NOMO-1 (cell line): ENCODE measurements around the gene USP48.
A peak's percentile ranks its signal among the peaks of the same experiment; 100 is the strongest.
"Not testable (repeated sequence)": the region's sequence is repeated elsewhere in the genome, so short reads cannot be mapped to it uniquely, and the experiment has no call there.

Source experiments
- DNase-seq, 2 experiments: peaks; one replicate each; lab custom pipeline; 2025; ENCODE audit not compliant: unreplicated experiment in 2 of 2; lab: John Stamatoyannopoulos, UW

USP48 gene

DNA sequence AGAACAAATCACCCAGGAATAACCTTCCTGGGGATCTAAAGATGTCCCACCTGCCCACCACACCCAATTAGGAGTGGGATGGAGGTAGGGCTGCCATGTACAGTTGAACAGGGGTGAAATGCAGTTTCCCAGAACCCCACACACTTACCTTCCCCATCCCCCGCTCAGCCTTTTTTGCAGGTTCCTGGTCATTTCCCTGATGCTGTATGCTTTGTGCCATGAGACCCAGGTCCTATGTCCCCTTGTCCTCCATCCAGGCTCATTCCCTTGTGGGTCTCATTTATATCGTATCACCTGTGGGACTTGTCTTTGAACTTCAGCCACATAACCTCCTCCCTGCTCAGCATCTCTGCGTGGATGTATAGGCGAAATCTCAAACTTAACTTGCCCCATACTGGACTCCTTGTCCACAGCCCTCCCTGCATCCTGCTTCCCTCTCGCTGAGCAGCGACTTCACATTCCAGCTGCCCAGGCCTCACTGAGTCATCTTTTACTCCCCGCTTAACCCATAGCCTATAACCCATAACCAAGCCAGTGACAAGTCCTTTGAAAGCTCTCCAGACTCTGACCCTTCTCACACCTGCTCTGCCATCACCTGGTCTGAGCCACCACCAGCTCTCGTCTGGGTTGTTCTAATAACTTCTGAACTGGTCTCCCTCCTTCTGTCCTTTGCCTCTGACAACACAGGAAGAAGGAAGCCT is 33.8 kb upstream of the USP48 start:
- no peak for DNase-seq

DNA sequence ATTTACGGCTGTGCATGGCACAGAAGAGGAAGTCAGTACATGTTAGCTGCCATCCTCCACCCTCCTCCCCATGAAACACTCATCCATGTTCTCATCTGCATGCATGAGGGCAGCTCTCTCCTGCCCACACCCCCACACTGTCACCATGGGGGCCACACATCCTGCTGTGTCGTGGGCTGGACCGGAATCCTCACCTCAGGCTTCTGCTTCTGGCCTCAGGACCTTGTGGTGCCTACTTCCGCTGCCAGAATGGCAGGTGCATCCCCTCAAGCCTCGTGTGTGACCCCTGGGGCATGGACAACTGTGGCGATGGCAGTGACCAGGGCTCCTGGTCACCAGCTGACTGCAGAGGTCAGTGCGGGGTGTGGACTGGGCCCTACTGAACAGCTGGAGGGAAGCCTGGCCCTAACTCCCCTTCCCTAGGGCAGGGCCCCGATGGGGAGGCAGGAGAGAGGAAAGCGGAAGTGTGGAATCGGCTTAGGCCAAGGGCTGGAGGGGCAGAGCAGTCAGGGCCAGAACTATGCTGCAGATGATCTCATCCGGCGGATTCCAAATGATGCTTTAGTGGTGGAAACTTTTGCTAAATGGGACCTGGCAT is 32.9 kb upstream of the USP48 start:
- no peak for DNase-seq

DNA sequence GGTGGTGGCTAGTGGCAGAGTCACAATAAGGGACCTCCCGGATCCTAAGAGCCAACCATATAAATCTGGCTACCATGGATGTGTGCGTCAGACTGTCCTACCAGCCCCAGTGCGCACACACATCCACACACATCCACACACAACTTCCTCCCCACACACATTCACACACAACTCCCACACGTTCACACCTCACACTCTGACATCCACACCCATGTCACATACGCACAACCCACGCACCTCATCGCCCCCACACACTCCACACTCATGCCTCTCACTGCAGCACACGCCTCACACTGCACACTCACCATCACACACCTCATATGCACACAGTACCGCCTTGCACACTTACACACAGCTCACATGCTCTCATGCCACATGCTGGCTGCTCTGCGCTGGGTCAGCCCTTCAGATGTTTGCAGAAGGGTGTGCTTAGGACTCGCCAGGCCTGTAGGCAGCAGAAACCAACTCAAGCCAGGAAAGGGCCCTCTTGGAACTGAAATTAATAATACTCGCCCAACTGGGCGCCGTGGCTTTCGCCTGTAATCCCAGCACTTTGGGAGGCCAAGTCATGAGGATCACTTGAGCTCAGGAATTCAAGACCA is 32.1 kb upstream of the USP48 start:
- DNase-seq: no peak

DNA sequence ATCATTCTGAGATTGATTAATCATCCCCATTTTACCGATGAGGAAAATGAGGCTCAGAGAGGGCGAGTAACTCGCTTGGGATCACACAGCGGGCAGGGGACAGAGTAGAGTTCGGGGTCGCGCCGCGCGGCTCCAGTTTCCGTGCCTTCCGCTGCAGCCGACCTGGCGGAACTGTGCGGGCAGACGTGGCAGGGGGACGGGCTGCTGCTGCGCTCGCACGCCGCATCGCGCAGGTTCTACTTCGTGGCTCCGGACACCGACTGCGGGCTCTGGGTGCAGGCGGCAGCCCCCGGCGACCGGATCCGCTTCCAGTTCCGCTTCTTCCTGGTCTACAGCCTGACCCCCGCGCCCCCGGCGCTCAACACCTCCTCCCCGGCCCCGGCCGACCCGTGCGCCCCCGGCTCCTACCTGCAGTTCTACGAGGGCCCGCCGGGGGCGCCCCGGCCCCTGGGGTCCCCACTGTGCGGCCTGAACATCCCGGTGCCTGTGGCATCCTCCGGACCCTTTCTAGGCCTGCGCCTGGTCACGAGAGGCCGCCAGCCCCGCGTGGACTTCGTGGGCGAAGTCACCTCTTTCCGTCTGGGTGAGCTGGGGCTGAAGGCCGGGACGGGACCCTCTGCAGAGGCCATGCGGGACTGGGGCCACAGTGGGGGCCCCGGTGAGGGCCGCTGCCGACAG is 31.4 kb upstream of the USP48 start:
- DNase-seq: peak; percentile 26 to 28

DNA sequence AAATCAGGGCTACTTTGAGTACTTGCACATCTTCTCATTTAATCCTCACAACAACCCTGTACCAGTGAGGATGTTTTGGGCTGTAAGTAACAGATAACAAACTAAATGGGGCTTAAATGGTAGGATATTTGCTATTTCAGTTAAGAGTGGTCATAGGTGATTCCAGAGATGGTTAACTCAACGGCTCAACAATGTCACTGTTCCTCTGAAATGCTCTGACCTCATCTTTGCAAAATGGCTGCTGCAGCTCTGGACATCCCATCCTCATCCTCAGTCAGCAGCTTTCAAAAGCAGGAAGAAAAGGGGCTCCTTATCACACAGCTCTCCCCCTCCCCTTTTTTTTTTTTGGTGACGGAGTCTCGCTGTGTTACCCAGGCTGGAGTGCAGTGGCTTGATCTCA is 30.6 kb upstream of the USP48 start:
- no peak for DNase-seq

DNA sequence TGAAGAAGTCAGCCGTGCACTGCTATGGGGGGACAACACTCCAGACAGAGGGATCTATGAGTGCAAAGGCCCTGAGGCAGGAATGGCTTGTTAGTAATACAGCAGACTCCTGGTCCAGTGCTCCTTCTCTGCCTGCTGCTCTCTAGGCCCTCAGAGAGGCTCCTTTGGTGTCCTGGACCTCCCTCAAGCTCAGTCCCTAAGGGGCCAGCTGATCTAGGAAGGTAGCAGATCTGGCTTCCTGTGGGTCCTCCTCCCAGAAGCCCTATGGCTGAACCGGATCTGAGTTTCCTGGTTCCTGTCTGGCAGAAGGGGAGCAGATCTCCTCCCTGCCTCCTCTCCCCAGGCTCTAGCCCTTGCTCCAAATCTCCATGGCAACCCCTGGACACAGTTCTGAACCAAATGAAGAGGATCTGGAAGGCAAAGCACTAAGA is 28.9 kb upstream of the USP48 start, which contains the start of gene LDLRAD2:
Gene LDLRAD2 (plus strand): TSS at position 391 of the 431 bp plus-strand sequence. CDS start 187 bp downstream, outside the sequence.
- DNase-seq: no peak

DNA sequence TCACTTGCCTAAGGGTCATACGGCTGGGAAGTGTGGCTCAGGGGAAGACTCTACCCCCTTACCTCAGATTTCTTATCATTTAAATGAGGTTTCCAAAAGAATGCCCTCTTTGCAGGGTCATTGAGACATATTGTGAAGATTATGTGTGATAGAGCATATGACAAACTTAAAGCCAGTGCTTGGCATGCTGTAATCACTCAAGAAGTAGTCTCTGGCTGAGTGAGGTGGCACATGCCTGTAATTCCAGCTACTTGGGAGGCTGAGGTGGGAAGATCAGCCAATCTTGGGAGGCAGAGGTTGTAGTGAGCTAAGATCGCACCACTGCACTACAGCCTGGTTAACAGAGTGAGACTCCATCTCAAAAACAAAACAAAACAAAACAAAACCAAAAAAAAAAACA is 21.6 kb upstream of the USP48 start:
- DNase-seq: no peak

DNA sequence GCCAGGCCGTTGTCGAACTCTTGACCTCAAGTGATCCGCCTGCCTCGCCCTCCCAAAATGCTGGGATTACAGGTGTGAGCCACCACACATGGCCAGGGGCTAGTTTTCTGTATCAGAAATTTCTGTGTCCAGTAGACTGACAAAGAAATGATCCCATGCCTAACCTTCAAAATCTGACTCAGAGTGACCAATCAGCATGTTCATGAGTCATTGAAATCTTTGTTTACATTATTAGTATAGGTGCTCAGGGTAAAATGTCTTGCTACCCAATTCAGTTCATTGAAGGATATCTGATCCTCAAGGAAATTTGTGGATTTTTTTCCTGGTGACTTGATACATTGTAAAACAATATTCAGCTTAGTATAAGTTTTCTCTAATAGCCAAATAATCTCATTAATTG is 18.2 kb upstream of the USP48 start:
- no peak for DNase-seq

DNA sequence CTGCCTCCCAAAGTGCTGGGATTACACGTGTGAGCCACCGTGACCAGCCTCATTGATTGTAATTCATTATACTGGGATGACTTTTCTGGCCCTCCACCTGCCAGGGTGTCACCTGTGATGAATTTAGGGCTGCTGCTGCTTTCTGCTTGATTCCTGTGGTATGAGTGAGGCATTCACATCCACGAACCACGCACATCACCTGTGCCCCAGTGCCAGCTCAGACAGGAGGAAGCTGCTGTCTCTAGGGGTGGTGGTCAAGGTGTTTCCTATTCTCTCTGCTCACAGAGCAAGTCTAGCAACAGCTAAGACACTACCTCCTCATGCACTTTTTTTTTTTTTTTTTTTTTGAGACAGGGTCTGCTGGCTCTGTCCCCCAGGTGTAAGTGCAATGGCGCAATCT is 16.8 kb upstream of the USP48 start:
- DNase-seq: no peak

DNA sequence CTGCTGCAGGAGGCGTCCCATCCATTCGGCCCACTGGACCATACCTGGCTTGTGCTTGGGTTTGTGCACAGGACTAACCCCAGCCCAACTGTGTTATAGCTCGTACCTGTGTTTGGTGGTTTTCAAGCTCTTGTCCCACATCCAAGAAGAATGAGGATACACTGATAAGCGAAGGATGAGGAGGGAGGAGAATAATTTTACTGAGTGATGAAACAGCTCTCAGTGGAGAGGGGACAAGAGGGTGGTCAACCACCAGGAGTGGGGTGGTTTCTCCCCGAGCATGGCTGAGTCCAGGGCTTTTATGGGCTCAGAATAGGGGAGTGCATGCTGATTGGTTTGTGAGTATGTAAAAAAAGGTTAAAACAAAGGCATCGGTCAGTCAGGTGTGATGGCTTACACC is 12.1 kb upstream of the USP48 start:
- no peak for DNase-seq

DNA sequence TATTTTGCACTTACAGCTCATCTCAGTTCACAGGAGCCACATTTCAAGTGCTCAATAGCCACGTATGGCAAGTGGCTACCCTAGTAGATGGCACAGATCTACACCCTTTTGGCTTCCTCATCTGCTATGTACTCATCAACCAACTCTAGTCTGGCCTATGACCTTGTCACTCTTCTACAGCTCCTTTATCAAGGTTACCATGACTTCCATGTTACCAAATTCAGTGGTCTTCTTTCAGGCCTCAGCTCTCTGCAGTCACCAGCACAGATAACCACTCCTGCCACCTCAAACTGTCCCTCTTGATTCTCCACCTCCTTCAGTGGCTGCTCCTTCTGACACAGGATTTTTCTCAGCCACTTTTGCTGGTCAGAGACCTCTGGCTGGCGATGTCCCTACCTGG is 11.7 kb upstream of the USP48 start:
- no peak for DNase-seq

DNA sequence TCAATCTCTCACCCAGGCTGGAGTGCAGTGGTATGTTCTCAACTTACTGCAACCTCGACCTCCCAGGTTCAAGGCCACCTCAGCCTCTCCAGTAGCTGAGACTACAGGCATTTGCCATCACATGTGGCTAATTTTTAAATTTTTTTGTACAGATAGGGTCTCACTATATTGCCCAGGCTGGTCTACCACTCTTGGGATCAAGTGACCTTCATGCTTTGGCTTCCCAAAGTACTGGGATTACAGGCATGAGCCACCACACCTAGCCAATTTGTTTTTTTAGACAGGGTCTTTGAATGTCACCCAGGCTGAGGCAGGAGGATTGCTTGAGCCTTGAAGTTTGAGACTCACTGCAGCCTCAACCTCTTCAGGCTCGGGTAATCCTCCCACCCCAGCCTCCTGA is 10.2 kb upstream of the USP48 start:
- no peak for DNase-seq

DNA sequence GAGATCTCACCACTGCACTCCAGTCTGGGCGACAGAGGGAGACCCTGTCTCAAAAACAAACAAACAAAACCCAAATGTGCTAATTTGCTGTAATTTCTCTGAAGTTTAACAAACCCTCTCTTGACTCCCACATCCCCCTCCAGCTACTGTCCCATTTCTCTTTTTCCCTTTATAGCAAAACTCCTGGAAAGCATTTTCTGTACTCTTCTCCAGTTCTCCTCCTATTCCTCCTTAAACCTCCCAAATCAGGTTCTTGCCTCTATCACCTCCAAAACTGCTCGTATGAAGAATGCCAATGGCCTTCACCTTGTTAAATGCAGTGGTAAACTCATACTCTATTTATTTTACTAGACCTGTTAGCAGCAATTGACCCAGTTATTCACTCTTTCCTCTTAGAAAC is 3.7 kb upstream of the USP48 start:
- no peak for DNase-seq

DNA sequence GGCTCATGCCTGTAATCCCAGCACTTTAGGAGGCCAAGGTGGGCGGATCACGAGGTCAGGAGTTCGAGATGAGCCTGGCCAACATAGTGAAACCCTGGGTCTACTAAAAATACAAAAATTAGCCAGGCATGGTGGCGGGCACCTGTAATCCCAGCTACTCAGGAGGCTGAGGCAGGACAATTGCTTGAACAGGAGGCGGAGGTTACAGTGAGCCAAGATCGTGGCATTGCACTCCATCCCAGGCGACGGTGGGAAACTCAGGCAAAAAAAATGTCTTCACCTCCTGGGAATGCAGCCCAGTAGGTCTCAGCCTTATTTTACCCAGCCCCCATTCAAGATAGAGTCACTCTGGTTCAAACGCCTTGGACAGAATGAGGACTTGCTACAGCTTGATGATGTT is 2.8 kb upstream of the USP48 start:
- not testable (repeated sequence) for DNase-seq

DNA sequence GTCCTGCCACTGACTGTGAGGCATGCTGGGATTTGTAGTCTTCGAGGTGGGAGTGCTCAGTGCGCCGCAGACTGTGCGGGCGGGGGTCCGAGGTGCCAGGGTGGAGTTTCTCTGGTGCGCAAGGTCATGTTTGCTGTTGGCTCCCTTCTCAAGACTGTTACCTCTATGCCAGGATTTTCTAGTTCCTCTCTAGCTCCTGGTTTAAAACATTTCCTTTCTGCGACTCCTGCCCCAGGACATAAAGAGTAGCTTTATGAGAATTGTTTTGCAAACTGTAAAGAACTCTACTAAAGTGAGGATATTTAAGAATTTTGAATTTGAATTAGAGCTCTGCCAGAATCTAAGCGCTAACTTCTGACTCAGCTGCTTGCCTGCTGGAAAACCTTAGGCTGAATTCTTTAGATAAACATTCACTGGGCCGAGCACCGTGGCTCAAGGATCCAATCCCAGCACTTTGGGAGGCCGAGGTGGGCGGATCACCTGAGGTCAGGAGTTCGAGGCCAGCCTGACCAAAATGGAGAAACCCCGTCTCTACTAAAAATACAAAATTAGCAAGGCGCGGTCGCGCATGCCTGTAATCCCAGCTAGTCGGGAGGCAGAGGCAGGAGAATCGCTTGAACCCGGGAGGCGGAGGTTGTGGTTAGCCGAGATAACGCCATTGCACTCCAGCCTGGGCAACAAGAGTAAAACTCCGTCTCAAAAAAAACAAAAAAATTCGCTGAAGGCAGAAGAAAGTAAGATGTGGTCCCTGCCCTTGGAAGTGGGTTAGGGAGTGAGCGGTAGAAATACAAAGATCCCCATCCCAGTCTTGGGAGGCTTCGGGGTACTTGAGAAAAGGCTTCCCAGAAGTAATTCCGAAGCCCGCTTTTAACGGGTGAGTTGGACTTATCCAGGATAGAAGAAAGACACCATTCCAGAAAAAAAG is 992 bp upstream of the USP48 start:
- peak; percentile 92 to 95 for DNase-seq

DNA sequence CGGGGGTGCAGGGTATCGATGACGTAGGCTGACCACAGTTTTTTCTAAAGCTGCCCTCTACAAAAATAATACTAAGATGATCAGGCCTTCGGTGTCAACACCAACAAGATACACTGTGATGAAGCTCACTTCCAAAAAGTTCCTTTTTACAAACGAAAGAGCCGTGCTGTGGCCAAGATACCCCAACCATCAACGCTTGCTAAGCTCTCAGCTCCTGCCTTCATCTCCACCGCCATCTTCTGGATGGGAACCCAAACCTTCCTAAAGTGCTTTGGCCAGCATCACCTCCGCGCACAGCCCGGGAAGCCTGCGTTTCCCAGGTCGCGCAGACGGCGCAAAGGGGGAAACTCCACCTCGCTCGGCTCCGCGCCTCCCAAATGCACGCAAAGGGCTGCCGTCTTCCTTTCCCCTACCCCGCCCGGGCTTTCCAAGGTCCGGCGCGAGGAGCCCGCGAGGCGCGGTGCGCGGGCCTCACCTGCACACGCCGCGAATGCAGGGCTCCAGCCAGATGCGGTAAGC is 541 bp downstream of the USP48 start:
- peak; percentile 70 to 81 for DNase-seq

DNA sequence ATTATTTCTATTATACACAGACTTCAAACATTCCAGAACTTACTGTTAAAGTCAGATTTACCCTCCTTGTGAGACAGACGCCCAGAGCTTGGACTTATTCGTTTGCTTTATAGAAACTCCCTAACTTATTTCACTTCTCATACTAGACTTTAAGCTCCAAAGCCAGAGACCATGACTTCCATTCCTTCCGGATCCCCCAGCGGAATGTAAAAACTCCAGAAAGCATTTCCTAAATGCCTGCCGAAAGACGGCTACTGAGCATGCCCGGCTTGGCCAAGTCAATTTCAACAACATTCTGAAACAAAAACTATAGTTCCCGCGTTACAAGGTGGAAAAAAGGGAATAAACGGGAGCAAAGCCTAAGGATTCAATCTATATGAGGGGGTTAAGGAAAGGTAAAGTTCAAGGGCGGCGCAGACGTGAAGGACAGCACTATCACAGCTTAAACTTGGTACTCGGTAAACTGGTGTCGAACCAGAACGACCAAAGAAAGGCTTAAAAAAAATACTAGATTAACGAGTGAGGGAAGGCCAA is 1.1 kb downstream of the USP48 start:
- DNase-seq: no peak

DNA sequence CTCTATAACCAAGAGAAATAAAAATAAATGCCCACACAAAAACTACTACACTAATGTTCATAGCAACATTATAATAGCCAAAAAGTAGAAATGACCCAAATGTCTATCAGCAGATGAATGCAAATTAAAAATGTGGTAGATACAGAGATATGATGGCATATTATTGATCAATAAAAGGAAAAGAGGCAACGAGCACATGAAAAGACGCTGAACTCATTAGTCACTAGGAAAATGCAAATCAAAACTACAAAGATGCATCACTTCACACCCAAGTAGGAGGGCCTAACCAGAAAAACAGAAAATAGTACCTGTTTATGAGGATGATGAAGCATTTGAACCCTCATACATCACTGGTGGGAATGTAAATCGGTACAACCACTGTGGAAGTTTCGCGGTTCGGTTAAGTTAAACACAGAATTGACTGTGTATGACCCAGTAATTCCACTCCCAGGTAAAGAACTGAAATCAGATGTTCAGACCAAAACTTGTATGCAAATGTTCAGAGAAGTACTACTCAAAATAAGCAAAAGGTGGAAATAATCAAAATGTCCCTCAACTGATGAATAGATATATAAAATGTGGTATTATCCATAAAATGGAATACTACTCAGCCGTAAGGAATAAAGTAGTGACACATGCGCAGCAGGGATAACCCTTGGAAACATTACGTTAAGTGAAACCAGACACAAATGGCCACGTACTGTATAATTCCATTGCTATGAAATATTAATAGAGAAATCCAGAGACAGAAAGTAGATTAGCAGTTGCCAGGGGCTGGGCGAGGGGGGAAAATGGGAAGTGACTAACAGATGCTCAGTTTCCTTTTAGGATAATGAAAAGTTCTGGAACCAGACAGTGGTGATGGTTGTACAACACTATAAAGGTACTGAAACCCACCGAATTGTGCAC is 3.1 kb downstream of the USP48 start:
- DNase-seq: no peak

DNA sequence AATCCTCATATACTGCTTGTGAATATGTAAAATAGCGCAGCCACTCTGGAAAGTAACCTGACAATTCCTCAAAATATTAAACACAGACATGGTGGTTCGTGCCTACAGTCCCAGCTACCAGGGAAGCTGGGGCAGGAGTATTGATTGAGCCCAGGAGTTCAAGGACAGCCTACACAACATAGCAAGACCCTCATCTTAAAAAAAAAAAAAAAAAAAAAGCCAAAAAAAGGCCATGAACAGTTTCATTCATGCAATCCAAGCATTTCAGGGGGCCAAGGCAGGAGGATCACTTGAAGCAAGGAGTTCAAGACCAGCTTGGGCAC is 4.6 kb downstream of the USP48 start:
- DNase-seq: no peak
